Sciatic nerve (tissue), 2 donors: Measurements from ENCODE around the gene SCYGR2. TPM values are rescaled to one million over a fixed set of nuclear protein-coding genes. Genes with fewer than 3 reads are reported as not detected.

ENCODE experiments used
- ATAC-seq: fragments of 200-7000 bp; cut with Tn5 transposase; one replicate; pipeline ENCODE4 v1.9.1; 2020; ENCODE audit warnings: mild to moderate bottlenecking, moderate library complexity
- DNase-seq: peaks from one replicate; pipeline ENCODE4 v3.0.0-alpha.2; 2020; ENCODE audit warnings: low spot score
- intact Hi-C: fragments of 100-400 bp; cut with DNase I; formaldehyde crosslinking; loops from one replicate; pipeline ENCODE4 v1.14.2; 2022
- total RNA-seq: library from RNA; stranded (reverse); fragmentation: NEBNext Ultra II Directional; extraction: Animal tissue kit (Norgen Biotek cat#: 25700); gene quantifications from one replicate; pipeline ENCODE4 v1.2.1, GENCODE V29; 2021
- donor health status: DM: no; HTN: no; CAD: no.
- donor health status: DM: no; HTN: no; CAD: no.

The SCYGR2 gene
- total RNA-seq, 1 donor from 2014 or later, result not detected

- intact Hi-C loops, result no loop called here
- ATAC-seq, result no peak
- DNase-seq, result no peak
Observed at GRCh38 chr2:227643990-227644551, 45.4 kb downstream of the SCYGR2 start.

Other genes starting within 250 kb of the SCYGR2 start
- not detected for gene TM4SF20, start 219.6 kb upstream of the SCYGR2 start, total RNA-seq
- not detected for gene SCYGR1, start 210.9 kb upstream of the SCYGR2 start, total RNA-seq
- 85.6 TPM for gene AGFG1, start 126.7 kb upstream of the SCYGR2 start, total RNA-seq
- not detected for gene SCYGR3, start 15.9 kb downstream of the SCYGR2 start, total RNA-seq
- gene SCYGR4, start 18.6 kb downstream of the SCYGR2 start, total RNA-seq, result not detected
- gene SCYGR5, start 67.9 kb downstream of the SCYGR2 start, total RNA-seq, result not detected
- gene SLC19A3, start 119.1 kb downstream of the SCYGR2 start, total RNA-seq, result 7.1 TPM
- not detected for gene SCYGR6, start 125.9 kb downstream of the SCYGR2 start, total RNA-seq
- not detected for gene SCYGR7, start 129.4 kb downstream of the SCYGR2 start, total RNA-seq
- gene SCYGR8, start 147.0 kb downstream of the SCYGR2 start, total RNA-seq, result not detected
- 0.76 TPM for gene CCL20, start 214.9 kb downstream of the SCYGR2 start, total RNA-seq